H1 (cell line): ENCODE results near the gene ARID5B. TPM values are rescaled to one million over a fixed set of nuclear protein-coding genes. Genes with fewer than 3 reads are reported as not detected.

ENCODE experiments used
- MAFK ChIP-seq: IDR thresholded peaks from 2 replicates; pipeline ENCODE4 v1.6.1; 2012; ENCODE audit warnings: low read depth, mild to moderate bottlenecking, improper control_type of control experiment, low read length
- NRF1 ChIP-seq: IDR thresholded peaks from 2 replicates; pipeline ENCODE4 v1.6.1; 2011; ENCODE audit warnings: mild to moderate bottlenecking, low read depth, low read length, improper control_type of control experiment
- USF2 ChIP-seq: IDR thresholded peaks from 2 replicates; pipeline ENCODE4 v1.6.1; 2011; ENCODE audit warnings: low read length, improper control_type of control experiment
- polyA plus RNA-seq, 7 experiments: library from polyadenylated mRNA; depleted of rRNA in 3 of 7; stranded (reverse) in 5 of 7; unstranded in 2 of 7; fragments of >200 nt in 5 of 7; fragments of 200-250 nt in 2 of 7; gene quantifications; 1 replicate in 5 of 7; 2 replicates in 1 of 7; 4 replicates in 1 of 7; pipeline versions ENCODE4 v1.2.1 to v1.2.3, GENCODE V29; 2011 to 2013; ENCODE audit warnings: missing spikeins in 2 of 7, mixed read lengths in 2 of 7
- total RNA-seq: library from RNA; stranded (reverse); fragmentation: NEBNext Ultra II Directional; extraction: Animal tissue kit (Norgen Biotek cat#: 25700); gene quantifications from 2 replicates; pipeline ENCODE4 v1.2.1, GENCODE V29; 2021

ARID5B gene
- total and polyA plus RNA-seq, 2 of the 8 experiments (the other 6 are each of a cell fraction or from before 2014, with no cell fraction given): 0.21 to 1.1 TPM

- TF ChIP-seq USF2: no peak
- no peak for TF ChIP-seq NRF1
- no peak for TF ChIP-seq MAFK
Measured at GRCh38 chr10:61986382-61986781, 84.9 kb downstream of the ARID5B start (continued).
